ENCODE data around the gene PAM.
A peak's percentile ranks its signal among the peaks of the same experiment; 100 is the strongest.

Gene PAM

DNA sequence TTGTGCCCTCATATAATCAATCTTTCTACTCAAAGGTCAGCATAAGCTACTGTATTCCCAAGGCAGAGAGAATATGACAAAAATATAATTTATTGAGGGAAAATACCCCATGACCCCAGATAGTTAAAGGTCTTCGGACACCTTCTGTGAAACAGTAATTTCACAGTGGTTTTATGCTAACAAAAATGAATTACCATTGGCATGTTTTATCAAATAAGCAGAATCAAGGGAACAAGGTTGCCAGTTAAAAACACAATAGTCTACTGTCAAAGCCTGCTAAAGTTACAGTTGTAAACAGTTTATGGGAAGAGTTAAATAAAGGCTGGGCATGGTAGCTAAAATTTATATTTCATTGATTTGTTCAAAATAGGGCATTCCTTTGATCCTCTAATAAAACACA lies 210.5 kb downstream of the PAM start:
- in situ Hi-C loops (cut with HindIII; ENCODE audit: low sequenced_read_pairs), result no loop called here
- no peak for DNase-seq (ENCODE audit: low read depth)
- H3K4me3 ChIP-seq (ENCODE audit: low read depth, low read length), result no peak overlapping the region
- TF ChIP-seq CTCF (IDR thresholded peaks at IDR 0.05; ENCODE audit: low read depth, low read length, missing control alignments), result no peak

GRCh38 chr5:102969641-102970040 lies 214.5 kb downstream of the PAM start:
- TF ChIP-seq CTCF (IDR thresholded peaks at IDR 0.05; ENCODE audit: low read depth, low read length, missing control alignments), result no peak
- in situ Hi-C loops (cut with HindIII; ENCODE audit: low sequenced_read_pairs), result no loop called here
- DNase-seq (ENCODE audit: low read depth), result no peak
- no peak overlapping the region for H3K4me3 ChIP-seq (ENCODE audit: low read depth, low read length)

- H3K4me3 ChIP-seq (ENCODE audit: low read depth, low read length), result no peak overlapping the region
- in situ Hi-C loops (cut with HindIII; ENCODE audit: low sequenced_read_pairs), result no loop called here
- peak; percentile 37 for DNase-seq (ENCODE audit: low read depth)
- peak; percentile 59 for TF ChIP-seq CTCF (IDR thresholded peaks at IDR 0.05; ENCODE audit: low read depth, low read length, missing control alignments)
Measured at GRCh38 chr5:102971676-102972293, 216.7 kb downstream of the PAM start.

DNA sequence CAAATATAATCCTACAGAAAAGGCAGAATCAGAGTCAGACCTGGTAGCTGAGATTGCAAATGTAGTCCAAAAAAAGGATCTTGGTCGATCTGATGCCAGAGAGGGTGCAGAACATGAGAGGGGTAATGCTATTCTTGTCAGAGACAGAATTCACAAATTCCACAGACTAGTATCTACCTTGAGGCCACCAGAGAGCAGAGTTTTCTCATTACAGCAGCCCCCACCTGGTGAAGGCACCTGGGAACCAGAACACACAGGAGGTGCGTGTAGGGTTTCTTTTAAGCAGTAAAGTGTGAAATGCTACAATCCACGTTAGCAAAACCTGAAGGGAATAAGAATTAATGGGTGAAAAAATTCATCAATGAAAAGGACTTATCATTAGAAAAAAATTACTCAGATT lies 219.1 kb downstream of the PAM start:
- H3K4me3 ChIP-seq (ENCODE audit: low read depth, low read length), result no peak overlapping the region
- no peak for TF ChIP-seq CTCF (IDR thresholded peaks at IDR 0.05; ENCODE audit: low read depth, low read length, missing control alignments)
- no peak for DNase-seq (ENCODE audit: low read depth)
- in situ Hi-C loops (cut with HindIII; ENCODE audit: low sequenced_read_pairs), result no loop called here

GRCh38 chr5:102975045-102975444 lies 219.9 kb downstream of the PAM start:
- in situ Hi-C loops (cut with HindIII; ENCODE audit: low sequenced_read_pairs), result no loop called here
- H3K4me3 ChIP-seq (ENCODE audit: low read depth, low read length), result no peak overlapping the region
- no peak for TF ChIP-seq CTCF (IDR thresholded peaks at IDR 0.05; ENCODE audit: low read depth, low read length, missing control alignments)
- no peak for DNase-seq (ENCODE audit: low read depth)

- no peak overlapping the region for H3K4me3 ChIP-seq (ENCODE audit: low read depth, low read length)
- in situ Hi-C loops (cut with HindIII; ENCODE audit: low sequenced_read_pairs), result no loop called here
- no peak for TF ChIP-seq CTCF (IDR thresholded peaks at IDR 0.05; ENCODE audit: low read depth, low read length, missing control alignments)
- no peak for DNase-seq (ENCODE audit: low read depth)
Measured at GRCh38 chr5:102975457-102976182, 220.5 kb downstream of the PAM start.

Data from astrocyte of the cerebellum (primary cell).